MM.1S (cell line): ENCODE data around the gene KDM5A.

ENCODE experiments used
- DNase-seq: peaks from one replicate; pipeline ENCODE4 v3.0.0-alpha.2; 2015
- H2AFZ ChIP-seq: fragments of 300-600 bp; sonication (generic); 2 replicates; pipeline ENCODE4 v1.6.0; 2016; ENCODE audit warnings: antibody characterized with exemption, low read length
- H3F3A ChIP-seq: fragments of 300-600 bp; sonication (generic); 2 replicates; pipeline ENCODE4 v1.6.1; 2016; ENCODE audit warnings: mild to moderate bottlenecking, antibody characterized with exemption, low read length, moderate library complexity, mixed read lengths; ENCODE audit not compliant: insufficient read depth
- H3K27ac ChIP-seq: fragments of 300-600 bp; sonication (generic); 2 replicates; pipeline ENCODE4 v1.5.1; 2016; ENCODE audit warnings: mild to moderate bottlenecking, low read length
- H3K27me3 ChIP-seq: fragments of 300-600 bp; sonication (generic); replicated peaks from 2 replicates; pipeline ENCODE4 v1.6.0; 2016; ENCODE audit warnings: low read length; ENCODE audit not compliant: insufficient read depth
- H3K36me3 ChIP-seq: fragments of 300-600 bp; sonication (generic); replicated peaks from 2 replicates; pipeline ENCODE4 v1.6.1; 2016; ENCODE audit warnings: mild to moderate bottlenecking, low read length, mixed read lengths; ENCODE audit not compliant: insufficient read depth
- H3K4me1 ChIP-seq: fragments of 300-600 bp; sonication (generic); 2 replicates; pipeline ENCODE4 v1.6.1; 2016; ENCODE audit warnings: low read length, mixed read lengths
- H3K4me2 ChIP-seq: fragments of 300-600 bp; sonication (generic); 2 replicates; pipeline ENCODE4 v1.6.0; 2016; ENCODE audit warnings: low read depth, low read length
- H3K4me3 ChIP-seq: fragments of 300-600 bp; sonication (generic); 2 replicates; pipeline ENCODE4 v1.5.1; 2016; ENCODE audit warnings: low read length, mixed read lengths
- H3K79me2 ChIP-seq: fragments of 300-600 bp; sonication (generic); 2 replicates; pipeline ENCODE4 v1.6.1; 2016; ENCODE audit warnings: mixed run types, low read length, mixed read lengths
- H3K9ac ChIP-seq: fragments of 300-600 bp; sonication (generic); 2 replicates; pipeline ENCODE4 v1.6.1; 2016; ENCODE audit warnings: low read length, mixed read lengths
- H3K9me2 ChIP-seq: fragments of 300-600 bp; sonication (generic); replicated peaks from 2 replicates; pipeline ENCODE4 v1.6.1; 2016; ENCODE audit warnings: mild to moderate bottlenecking, low read length, mixed read lengths; ENCODE audit not compliant: insufficient read depth
- H3K9me3 ChIP-seq: fragments of 300-600 bp; sonication (generic); replicated peaks from 2 replicates; pipeline ENCODE4 v1.6.1; 2016; ENCODE audit warnings: mild to moderate bottlenecking, low read length, mixed read lengths; ENCODE audit not compliant: insufficient read depth
- H4K20me1 ChIP-seq: fragments of 300-600 bp; sonication (generic); 2 replicates; pipeline ENCODE4 v1.6.1; 2016; ENCODE audit warnings: mild to moderate bottlenecking, low read length, moderate library complexity, mixed read lengths; ENCODE audit not compliant: insufficient read depth
- EZH2 ChIP-seq: fragments of 300-600 bp; sonication (generic); optimal IDR thresholded peaks from 2 replicates; pipeline ENCODE3; 2017; ENCODE audit warnings: low read depth, mild to moderate bottlenecking, antibody characterized with exemption, low read length, mixed read lengths
- EZH2phosphoT487 ChIP-seq: fragments of 300-600 bp; sonication (generic); IDR thresholded peaks from 2 replicates; pipeline ENCODE4 v1.6.1; 2018; ENCODE audit warnings: antibody characterized with exemption, low read length
- TF ChIP-seq, protein P1 (sequence below): fragments of 300-600 bp; sonication (generic); IDR thresholded peaks from 2 replicates; pipeline ENCODE4 v1.5.1; 2016; ENCODE audit warnings: antibody characterized with exemption, low read length, mixed read lengths

The KDM5A gene

GRCh38 chr12:254912-255311, 134.2 kb downstream of the KDM5A start:
- TF ChIP-seq EZH2, result no peak
- TF ChIP-seq, protein P1, sequence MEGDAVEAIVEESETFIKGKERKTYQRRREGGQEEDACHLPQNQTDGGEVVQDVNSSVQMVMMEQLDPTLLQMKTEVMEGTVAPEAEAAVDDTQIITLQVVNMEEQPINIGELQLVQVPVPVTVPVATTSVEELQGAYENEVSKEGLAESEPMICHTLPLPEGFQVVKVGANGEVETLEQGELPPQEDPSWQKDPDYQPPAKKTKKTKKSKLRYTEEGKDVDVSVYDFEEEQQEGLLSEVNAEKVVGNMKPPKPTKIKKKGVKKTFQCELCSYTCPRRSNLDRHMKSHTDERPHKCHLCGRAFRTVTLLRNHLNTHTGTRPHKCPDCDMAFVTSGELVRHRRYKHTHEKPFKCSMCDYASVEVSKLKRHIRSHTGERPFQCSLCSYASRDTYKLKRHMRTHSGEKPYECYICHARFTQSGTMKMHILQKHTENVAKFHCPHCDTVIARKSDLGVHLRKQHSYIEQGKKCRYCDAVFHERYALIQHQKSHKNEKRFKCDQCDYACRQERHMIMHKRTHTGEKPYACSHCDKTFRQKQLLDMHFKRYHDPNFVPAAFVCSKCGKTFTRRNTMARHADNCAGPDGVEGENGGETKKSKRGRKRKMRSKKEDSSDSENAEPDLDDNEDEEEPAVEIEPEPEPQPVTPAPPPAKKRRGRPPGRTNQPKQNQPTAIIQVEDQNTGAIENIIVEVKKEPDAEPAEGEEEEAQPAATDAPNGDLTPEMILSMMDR, result no peak
- no peak overlapping the region for H3K9ac ChIP-seq
- no peaks in the 10 kb centered on the region for H3F3A ChIP-seq
- H3K9me2 ChIP-seq, result no peaks in the 10 kb centered on the region
- H4K20me1 ChIP-seq, result no peaks in the 10 kb centered on the region
- peaks cover 37% of the 10 kb centered on the region for H3K27me3 ChIP-seq
- H3K4me1 ChIP-seq, result no peaks in the 10 kb centered on the region
- H3K4me2 ChIP-seq, result no peak overlapping the region
- H3K4me3 ChIP-seq, result no peak overlapping the region
- H3K79me2 ChIP-seq, result no peaks in the 10 kb centered on the region
- no peaks in the 10 kb centered on the region for H3K9me3 ChIP-seq
- no peak overlapping the region for H2AFZ ChIP-seq
- no peak overlapping the region for H3K27ac ChIP-seq
- DNase-seq, result no peak
- H3K36me3 ChIP-seq, result no peaks in the 10 kb centered on the region

GRCh38 chr12:254039-254438, 135.1 kb downstream of the KDM5A start:
- Histone ChIP-seq H3K9me2 (no peaks in the 10 kb centered on the region), H3K36me3 (no peaks in the 10 kb centered on the region), H3K9me3 (no peaks in the 10 kb centered on the region), H3K4me2 (no peak overlapping the region), H3K79me2 (no peaks in the 10 kb centered on the region), H4K20me1 (no peaks in the 10 kb centered on the region), H3F3A (no peaks in the 10 kb centered on the region), H3K4me1 (no peaks in the 10 kb centered on the region), H3K4me3 (no peak overlapping the region), H3K27ac (no peak overlapping the region), H3K9ac (no peak overlapping the region), H2AFZ (no peak overlapping the region), H3K27me3 (peaks cover 29% of the 10 kb centered on the region)
- no peak for TF ChIP-seq EZH2phosphoT487
- TF ChIP-seq, protein P1, result no peak
- no peak for TF ChIP-seq EZH2
- no peak for DNase-seq

DNA sequence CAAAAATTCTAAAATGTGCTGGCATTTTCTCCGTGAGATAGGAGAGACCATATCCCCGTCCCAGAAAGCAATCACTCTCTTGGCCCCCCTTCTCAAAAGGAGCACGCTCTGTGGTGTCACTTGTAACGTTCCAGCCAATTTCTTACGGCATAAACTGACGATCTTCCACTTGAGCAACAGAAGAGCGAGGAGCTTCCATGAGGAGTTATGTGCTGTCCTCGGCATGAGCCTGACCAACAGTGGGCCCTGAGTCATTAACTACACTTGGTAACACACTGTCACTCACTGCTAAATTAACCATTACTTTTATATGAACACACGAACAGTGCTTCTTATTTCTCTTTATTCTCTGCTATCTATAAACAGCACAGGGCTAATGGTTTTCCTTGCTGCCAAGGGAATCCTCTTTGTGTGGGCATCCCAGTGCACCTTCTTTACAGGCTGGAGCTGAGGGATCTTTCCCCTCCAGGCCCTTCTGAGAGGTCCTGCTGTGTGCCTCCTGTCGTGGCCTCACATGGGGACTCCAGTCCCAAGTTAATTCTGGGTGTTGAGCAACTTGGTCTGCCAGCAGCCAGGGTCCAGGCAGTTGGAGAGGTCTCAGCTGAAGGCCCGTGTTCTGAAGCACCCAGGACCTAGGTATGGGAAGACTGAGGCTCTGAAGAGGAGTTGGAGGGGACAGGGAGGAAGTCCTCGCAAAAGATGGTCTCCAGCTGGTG, 135.8 kb downstream of the KDM5A start:
- H3K9ac ChIP-seq, result no peak overlapping the region
- no peak for DNase-seq
- no peak overlapping the region for H3K27ac ChIP-seq
- no peak for TF ChIP-seq EZH2phosphoT487
- TF ChIP-seq, protein P1, result no peak
- TF ChIP-seq EZH2, result no peak
- H3K9me3 ChIP-seq, result no peaks in the 10 kb centered on the region
- no peaks in the 10 kb centered on the region for H3K36me3 ChIP-seq
- H3K79me2 ChIP-seq, result no peaks in the 10 kb centered on the region
- no peaks in the 10 kb centered on the region for H4K20me1 ChIP-seq
- no peak overlapping the region for H3K4me2 ChIP-seq
- no peaks in the 10 kb centered on the region for H3K9me2 ChIP-seq
- no peaks in the 10 kb centered on the region for H3F3A ChIP-seq
- H2AFZ ChIP-seq, result no peak overlapping the region
- H3K27me3 ChIP-seq, result peaks cover 29% of the 10 kb centered on the region
- no peaks in the 10 kb centered on the region for H3K4me1 ChIP-seq
- H3K4me3 ChIP-seq, result no peak overlapping the region
